Measurements from ENCODE around the gene XPNPEP1. TPM values are rescaled to one million over a fixed set of nuclear protein-coding genes. Genes with fewer than 3 reads are reported as not detected.
A peak's percentile ranks its signal among the peaks of the same experiment; 100 is the strongest.

Gene XPNPEP1
- total RNA-seq, 1 donor from 2014 or later = 85.1 TPM

- no peaks in the 10 kb centered on the region for H3K9me3 Mint-ChIP-seq
- peaks cover 35% of the 10 kb centered on the region for H3K36me3 Mint-ChIP-seq (ENCODE audit: low read depth)
- intact Hi-C loops (cut with micrococcal nuclease) = no loop called here
- H3K27me3 Mint-ChIP-seq (ENCODE audit: insufficient read depth) = no peaks in the 10 kb centered on the region
- peak overlapping the region; percentile 18 for H3K27ac Mint-ChIP-seq
- H3K4me3 Mint-ChIP-seq = no peak overlapping the region
- DNase-seq (ENCODE audit: low spot score) = no peak
- H3K4me1 Mint-ChIP-seq (ENCODE audit: low read depth) = peaks cover 53% of the 10 kb centered on the region
Measured at GRCh38 chr10:109892117-109892516, 31.2 kb downstream of the XPNPEP1 start.

- Mint-ChIP-seq H3K4me1 (ENCODE audit: low read depth) (peaks cover 55% of the 10 kb centered on the region), H3K27ac (no peak overlapping the region), H3K4me3 (no peak overlapping the region), H3K9me3 (no peaks in the 10 kb centered on the region), H3K27me3 (ENCODE audit: insufficient read depth) (no peaks in the 10 kb centered on the region), H3K36me3 (ENCODE audit: low read depth) (peaks cover 36% of the 10 kb centered on the region)
- intact Hi-C loops (cut with micrococcal nuclease) = no loop called here
- no peak for DNase-seq (ENCODE audit: low spot score)
Measured at GRCh38 chr10:109891105-109891504, 32.2 kb downstream of the XPNPEP1 start.

DNA sequence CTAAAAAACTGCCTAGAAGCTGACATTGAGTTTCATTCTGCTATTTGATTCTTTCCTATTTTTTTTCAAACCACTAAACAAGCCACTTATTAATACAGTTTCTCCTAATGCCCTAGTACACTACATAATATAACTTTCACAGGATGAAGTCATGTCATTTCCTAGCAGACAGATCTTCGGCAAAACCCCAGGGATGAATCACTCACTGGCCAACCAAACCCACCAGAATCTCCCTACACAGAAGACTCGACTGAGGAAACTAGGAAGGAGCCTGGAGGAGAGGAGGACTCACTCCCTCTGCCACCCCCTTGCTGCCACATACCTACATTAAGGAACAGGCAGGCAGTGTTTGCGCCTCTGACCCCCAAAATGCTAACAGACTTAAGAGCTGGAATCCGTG lies 33.4 kb downstream of the XPNPEP1 start:
- Mint-ChIP-seq H3K36me3 (ENCODE audit: low read depth) (peaks cover 40% of the 10 kb centered on the region), H3K9me3 (no peaks in the 10 kb centered on the region)
- intact Hi-C loops (cut with micrococcal nuclease) = no loop called here

DNA sequence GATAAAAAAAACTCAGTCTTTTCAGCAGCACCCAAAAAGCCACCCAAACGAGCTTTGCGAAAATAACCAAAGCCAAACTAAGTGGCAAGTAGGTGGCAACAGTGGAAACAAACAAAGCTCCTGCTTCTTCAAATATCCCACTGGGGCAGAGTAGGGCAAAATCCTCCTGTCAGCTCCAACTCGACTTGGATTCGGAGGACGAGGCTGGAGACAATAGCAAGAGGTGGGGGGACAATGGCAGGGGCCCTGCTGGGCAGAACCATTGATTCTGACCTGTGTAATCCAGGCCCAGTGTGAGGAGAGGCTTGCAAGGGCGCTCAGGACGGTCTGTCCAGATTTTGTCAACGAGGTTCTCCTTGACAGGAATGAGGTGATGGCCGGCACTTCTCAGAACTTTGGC lies 35.5 kb downstream of the XPNPEP1 start:
- intact Hi-C loops (cut with micrococcal nuclease) = no loop called here
- H3K9me3 Mint-ChIP-seq = no peaks in the 10 kb centered on the region
- no peak overlapping the region for H3K4me3 Mint-ChIP-seq
- no peaks in the 10 kb centered on the region for H3K27me3 Mint-ChIP-seq (ENCODE audit: insufficient read depth)
- peaks cover 50% of the 10 kb centered on the region for H3K36me3 Mint-ChIP-seq (ENCODE audit: low read depth)
- DNase-seq (ENCODE audit: low spot score) = no peak
- peaks cover 48% of the 10 kb centered on the region for H3K4me1 Mint-ChIP-seq (ENCODE audit: low read depth)
- no peak overlapping the region for H3K27ac Mint-ChIP-seq

More for the DNA sequence above, 33.4 kb downstream of the XPNPEP1 start:
- no peaks in the 10 kb centered on the region for H3K27me3 Mint-ChIP-seq (ENCODE audit: insufficient read depth)
- H3K27ac Mint-ChIP-seq = peak overlapping the region; percentile 6
- no peak overlapping the region for H3K4me3 Mint-ChIP-seq
- no peak for DNase-seq (ENCODE audit: low spot score)
- peaks cover 52% of the 10 kb centered on the region for H3K4me1 Mint-ChIP-seq (ENCODE audit: low read depth)

- H3K27ac Mint-ChIP-seq = no peak overlapping the region
Measured at GRCh38 chr10:109887243-109887642, 36.1 kb downstream of the XPNPEP1 start.

GRCh38 chr10:109886781-109887140 lies 36.5 kb downstream of the XPNPEP1 start:
- Mint-ChIP-seq H3K4me3 (no peak overlapping the region), H3K36me3 (ENCODE audit: low read depth) (peaks cover 49% of the 10 kb centered on the region), H3K4me1 (ENCODE audit: low read depth) (peaks cover 38% of the 10 kb centered on the region), H3K27ac (no peak overlapping the region), H3K9me3 (no peaks in the 10 kb centered on the region), H3K27me3 (ENCODE audit: insufficient read depth) (no peaks in the 10 kb centered on the region)
- no peak for DNase-seq (ENCODE audit: low spot score)
- intact Hi-C loops (cut with micrococcal nuclease) = no loop called here

More at GRCh38 chr10:109887243-109887642, 36.1 kb downstream of the XPNPEP1 start:
- Mint-ChIP-seq H3K27me3 (ENCODE audit: insufficient read depth) (no peaks in the 10 kb centered on the region), H3K4me1 (ENCODE audit: low read depth) (peaks cover 43% of the 10 kb centered on the region), H3K36me3 (ENCODE audit: low read depth) (peaks cover 52% of the 10 kb centered on the region), H3K9me3 (no peaks in the 10 kb centered on the region), H3K4me3 (no peak overlapping the region)
- no peak for DNase-seq (ENCODE audit: low spot score)
- intact Hi-C loops (cut with micrococcal nuclease) = no loop called here

- intact Hi-C loops (cut with micrococcal nuclease) = no loop called here
- peaks cover 34% of the 10 kb centered on the region for H3K4me1 Mint-ChIP-seq (ENCODE audit: low read depth)
- H3K27ac Mint-ChIP-seq = no peak overlapping the region
- H3K9me3 Mint-ChIP-seq = no peaks in the 10 kb centered on the region
- no peak for DNase-seq (ENCODE audit: low spot score)
- no peaks in the 10 kb centered on the region for H3K27me3 Mint-ChIP-seq (ENCODE audit: insufficient read depth)
- H3K4me3 Mint-ChIP-seq = no peak overlapping the region
- peaks cover 47% of the 10 kb centered on the region for H3K36me3 Mint-ChIP-seq (ENCODE audit: low read depth)
Measured at GRCh38 chr10:109886037-109886780, 37.1 kb downstream of the XPNPEP1 start.

DNA sequence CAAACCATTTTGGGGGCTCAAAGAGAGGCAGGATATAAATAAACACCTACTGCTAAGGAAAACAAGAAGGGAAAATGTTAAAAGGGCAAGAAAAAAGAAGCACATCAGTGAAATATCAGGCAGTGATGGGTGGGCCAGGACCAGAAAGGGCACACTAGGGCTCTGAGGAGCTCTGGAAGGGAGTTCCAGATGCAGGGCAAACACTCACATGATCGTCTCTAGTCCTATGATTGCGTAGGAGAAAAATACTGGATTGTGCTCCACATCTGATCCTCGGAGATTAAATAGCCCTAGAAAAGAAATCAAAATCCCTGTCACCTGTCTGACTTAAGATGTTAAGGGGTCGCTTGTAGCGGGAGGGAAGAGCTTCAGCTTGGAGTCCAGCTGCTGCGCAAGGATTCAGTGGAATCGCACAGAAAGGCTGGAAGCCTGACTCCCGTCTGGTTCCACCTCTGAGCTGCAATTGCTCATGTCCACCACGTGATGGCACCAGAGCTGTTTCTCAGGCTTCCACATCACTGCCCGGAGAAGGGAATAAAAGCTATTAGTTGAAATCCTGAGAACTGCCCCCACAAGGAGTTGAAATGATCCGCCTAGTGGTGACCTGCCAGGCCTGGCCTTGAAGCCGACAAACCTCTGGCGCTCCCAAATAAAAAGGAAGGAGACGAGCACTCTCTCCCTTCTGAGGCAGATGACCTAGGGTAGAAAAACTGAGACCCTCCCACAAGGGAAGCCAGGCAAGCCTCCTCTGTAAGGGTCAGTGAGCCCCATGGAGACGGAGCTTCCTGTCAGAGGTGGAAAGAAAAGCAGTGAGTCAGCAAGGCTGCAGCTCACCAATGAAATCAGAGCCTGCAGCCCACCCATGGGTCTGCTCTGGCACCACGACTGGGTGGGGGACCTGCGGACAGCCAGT lies 39.2 kb downstream of the XPNPEP1 start:
- H3K4me3 Mint-ChIP-seq = no peak overlapping the region

DNA sequence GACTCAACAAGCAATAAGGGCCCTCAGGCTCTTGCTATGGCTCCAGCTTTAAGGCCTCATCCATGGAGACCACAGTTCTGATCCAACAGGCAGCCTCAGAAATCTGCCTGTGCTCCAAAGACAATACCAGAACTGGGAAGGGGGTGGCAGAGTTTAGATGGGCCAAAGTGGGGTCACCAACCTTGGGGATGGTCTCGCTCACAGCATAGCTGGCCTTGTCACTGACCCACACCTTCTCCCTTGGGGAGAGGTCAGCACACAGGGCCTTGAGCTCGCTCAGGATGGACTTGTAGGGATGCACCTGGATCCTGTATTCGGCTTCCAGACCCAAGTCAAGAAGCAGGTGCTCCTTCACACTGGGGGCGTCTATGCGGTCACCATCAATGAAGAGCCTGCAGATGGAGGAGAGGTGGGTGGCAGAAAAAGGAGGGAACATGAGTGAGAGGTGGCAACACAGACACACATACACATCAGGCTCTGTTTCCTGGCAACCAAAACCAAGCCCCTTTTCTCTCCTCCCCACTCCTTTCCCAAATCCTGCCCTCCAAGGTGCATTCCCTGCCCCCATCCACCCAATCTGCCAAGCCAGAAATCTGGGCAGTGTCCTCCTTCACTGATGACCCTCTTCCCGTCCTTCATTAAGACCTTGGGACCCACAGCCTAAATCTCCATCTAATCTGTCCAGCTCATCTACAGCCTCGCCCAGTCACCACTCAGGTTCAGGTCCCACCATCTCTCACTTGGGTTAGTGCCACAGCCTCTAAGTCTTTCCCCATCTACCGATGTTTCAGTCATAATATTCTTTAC lies 40.9 kb downstream of the XPNPEP1 start:
- peaks cover 38% of the 10 kb centered on the region for H3K36me3 Mint-ChIP-seq (ENCODE audit: low read depth)
- no peak overlapping the region for H3K27ac Mint-ChIP-seq
- peaks cover 19% of the 10 kb centered on the region for H3K4me1 Mint-ChIP-seq (ENCODE audit: low read depth)

More for the DNA sequence above, 39.2 kb downstream of the XPNPEP1 start:
- Mint-ChIP-seq H3K4me1 (ENCODE audit: low read depth) (peaks cover 21% of the 10 kb centered on the region), H3K27ac (no peak overlapping the region), H3K9me3 (no peaks in the 10 kb centered on the region), H3K36me3 (ENCODE audit: low read depth) (peaks cover 39% of the 10 kb centered on the region), H3K27me3 (ENCODE audit: insufficient read depth) (no peaks in the 10 kb centered on the region)
- DNase-seq (ENCODE audit: low spot score) = peak; percentile 31
- intact Hi-C loops (cut with micrococcal nuclease) = loop anchor here (1.0 to 5.0 kb wide), 7 partner anchors 39 to 393 kb away; partner anchors contain the start of gene XPNPEP1

GRCh38 chr10:109881769-109882057 lies 41.6 kb downstream of the XPNPEP1 start:
- Mint-ChIP-seq H3K4me1 (ENCODE audit: low read depth) (peaks cover 12% of the 10 kb centered on the region), H3K9me3 (no peaks in the 10 kb centered on the region), H3K27me3 (ENCODE audit: insufficient read depth) (no peaks in the 10 kb centered on the region), H3K36me3 (ENCODE audit: low read depth) (peaks cover 36% of the 10 kb centered on the region), H3K27ac (no peak overlapping the region), H3K4me3 (no peak overlapping the region)
- intact Hi-C loops (cut with micrococcal nuclease) = loop anchor here (5.0 kb wide), 2 partner anchors 346 to 396 kb away; no protein-coding TSS in a partner anchor
- DNase-seq (ENCODE audit: low spot score) = no peak

More for the DNA sequence above, 40.9 kb downstream of the XPNPEP1 start:
- no peaks in the 10 kb centered on the region for H3K9me3 Mint-ChIP-seq
- H3K4me3 Mint-ChIP-seq = no peak overlapping the region
- intact Hi-C loops (cut with micrococcal nuclease) = loop anchor here (5.0 kb wide), 2 partner anchors 345 to 395 kb away; no protein-coding TSS in a partner anchor
- DNase-seq (ENCODE audit: low spot score) = no peak
- H3K27me3 Mint-ChIP-seq (ENCODE audit: insufficient read depth) = no peaks in the 10 kb centered on the region

GRCh38 chr10:109880886-109881768 lies 42.2 kb downstream of the XPNPEP1 start:
- no peak for DNase-seq (ENCODE audit: low spot score)
- H3K27me3 Mint-ChIP-seq (ENCODE audit: insufficient read depth) = no peaks in the 10 kb centered on the region
- peaks cover 32% of the 10 kb centered on the region for H3K36me3 Mint-ChIP-seq (ENCODE audit: low read depth)
- no peak overlapping the region for H3K27ac Mint-ChIP-seq
- peaks cover 9% of the 10 kb centered on the region for H3K4me1 Mint-ChIP-seq (ENCODE audit: low read depth)
- intact Hi-C loops (cut with micrococcal nuclease) = loop anchor here (5.0 kb wide), 2 partner anchors 346 to 396 kb away; no protein-coding TSS in a partner anchor
- no peaks in the 10 kb centered on the region for H3K9me3 Mint-ChIP-seq
- H3K4me3 Mint-ChIP-seq = no peak overlapping the region

GRCh38 chr10:109877546-109877945 lies 45.8 kb downstream of the XPNPEP1 start:
- intact Hi-C loops (cut with micrococcal nuclease) = no loop called here
- H3K4me1 Mint-ChIP-seq (ENCODE audit: low read depth) = no peaks in the 10 kb centered on the region
- no peak overlapping the region for H3K27ac Mint-ChIP-seq
- H3K4me3 Mint-ChIP-seq = no peak overlapping the region
- no peaks in the 10 kb centered on the region for H3K27me3 Mint-ChIP-seq (ENCODE audit: insufficient read depth)
- peaks cover 31% of the 10 kb centered on the region for H3K36me3 Mint-ChIP-seq (ENCODE audit: low read depth)
- no peaks in the 10 kb centered on the region for H3K9me3 Mint-ChIP-seq
- no peak for DNase-seq (ENCODE audit: low spot score)
